Calu3 (cell line): ENCODE measurements around the gene BBS10. TPM values are rescaled to one million over a fixed set of nuclear protein-coding genes. Genes with fewer than 3 reads are reported as not detected.
A peak's percentile ranks its signal among the peaks of the same experiment; 100 is the strongest.
"Not testable (repeated sequence)": the region's sequence is repeated elsewhere in the genome, so short reads cannot be mapped to it uniquely, and the experiment has no call there.

Source experiments
- BruUV-seq: library from RNA; stranded (reverse); fragments of 400-500 nt; replicated peaks from 2 replicates; lab custom pipeline; 2021; lab: Mats Ljungman, UMichigan
- CTCF ChIA-PET: fragments of 300-600 bp; sonication (Branson Sonifier 250); formaldehyde crosslinking; loops from one replicate; lab custom pipeline; 2022; ENCODE audit warnings: antibody characterized with exemption; lab: Charles Lee
- DNase-seq: peaks from one replicate; pipeline ENCODE4 v3.0.0; 2022
- H3K27ac Mint-ChIP-seq: one replicate; pipeline ENCODE4 v1.8.0; 2022; ENCODE audit warnings: mixed read lengths; ENCODE audit not compliant: unreplicated experiment
- H3K27me3 Mint-ChIP-seq: one replicate; pipeline ENCODE4 v1.8.0; 2022; ENCODE audit warnings: mixed read lengths; ENCODE audit not compliant: unreplicated experiment
- H3K36me3 Mint-ChIP-seq: one replicate; pipeline ENCODE4 v1.8.0; 2022; ENCODE audit warnings: mild to moderate bottlenecking, moderate library complexity, mixed read lengths; ENCODE audit not compliant: insufficient read depth, unreplicated experiment
- H3K4me1 Mint-ChIP-seq: one replicate; pipeline ENCODE4 v1.8.0; 2022; ENCODE audit warnings: mild to moderate bottlenecking, low read depth, mixed read lengths; ENCODE audit not compliant: unreplicated experiment
- H3K4me3 Mint-ChIP-seq: one replicate; pipeline ENCODE4 v1.8.0; 2022; ENCODE audit warnings: mild to moderate bottlenecking, low read depth, moderate library complexity, mixed read lengths; ENCODE audit not compliant: unreplicated experiment
- H3K9me3 Mint-ChIP-seq: one replicate; pipeline ENCODE4 v1.8.0; 2022; ENCODE audit warnings: low read depth, mixed read lengths; ENCODE audit not compliant: unreplicated experiment
- intact Hi-C: fragments of 100-400 bp; cut with micrococcal nuclease; formaldehyde crosslinking; loops from one replicate; pipeline ENCODE4 v1.10.0; 2022; ENCODE audit not compliant: unreplicated experiment
- total RNA-seq: library from RNA; stranded (reverse); gene quantifications from 2 replicates; pipeline ENCODE4 v1.2.3, GENCODE V29; 2022
- TF ChIP-seq, protein P1 (sequence below): fragments of 200-600 bp; IDR thresholded peaks from one replicate; pipeline ENCODE4 v1.8.0; 2022; ENCODE audit warnings: antibody characterized with exemption; ENCODE audit not compliant: unreplicated experiment

BBS10 gene
- total RNA-seq, 1 experiment from 2014 or later = 11.7 TPM

DNA sequence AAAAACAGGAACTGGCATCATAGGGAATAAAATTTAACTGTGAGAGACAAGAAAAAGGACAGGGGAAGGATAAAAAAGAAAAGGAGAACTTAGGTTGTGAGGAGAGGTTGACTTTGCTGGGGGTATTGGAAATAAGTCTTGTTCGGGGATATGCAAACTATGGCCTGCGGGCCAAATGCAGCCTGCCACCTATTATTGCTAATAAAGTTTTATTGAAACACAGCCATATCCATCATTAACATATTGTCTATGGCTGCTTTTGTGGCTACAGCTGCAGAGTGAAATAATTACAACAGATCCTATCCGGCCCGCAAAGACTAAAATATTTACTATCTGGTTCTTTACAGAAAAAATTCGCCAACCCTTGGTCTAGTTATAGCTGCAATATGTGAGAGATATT is 18.6 kb downstream of the BBS10 start:
- Mint-ChIP-seq H3K4me1 (peaks cover 24% of the 10 kb centered on the region), H3K9me3 (peaks cover 10% of the 10 kb centered on the region), H3K27ac (peak overlapping the region; percentile 55), H3K36me3 (no peaks in the 10 kb centered on the region), H3K4me3 (no peak overlapping the region), H3K27me3 (no peaks in the 10 kb centered on the region)
- intact Hi-C loops = no loop called here
- TF ChIP-seq, protein P1, sequence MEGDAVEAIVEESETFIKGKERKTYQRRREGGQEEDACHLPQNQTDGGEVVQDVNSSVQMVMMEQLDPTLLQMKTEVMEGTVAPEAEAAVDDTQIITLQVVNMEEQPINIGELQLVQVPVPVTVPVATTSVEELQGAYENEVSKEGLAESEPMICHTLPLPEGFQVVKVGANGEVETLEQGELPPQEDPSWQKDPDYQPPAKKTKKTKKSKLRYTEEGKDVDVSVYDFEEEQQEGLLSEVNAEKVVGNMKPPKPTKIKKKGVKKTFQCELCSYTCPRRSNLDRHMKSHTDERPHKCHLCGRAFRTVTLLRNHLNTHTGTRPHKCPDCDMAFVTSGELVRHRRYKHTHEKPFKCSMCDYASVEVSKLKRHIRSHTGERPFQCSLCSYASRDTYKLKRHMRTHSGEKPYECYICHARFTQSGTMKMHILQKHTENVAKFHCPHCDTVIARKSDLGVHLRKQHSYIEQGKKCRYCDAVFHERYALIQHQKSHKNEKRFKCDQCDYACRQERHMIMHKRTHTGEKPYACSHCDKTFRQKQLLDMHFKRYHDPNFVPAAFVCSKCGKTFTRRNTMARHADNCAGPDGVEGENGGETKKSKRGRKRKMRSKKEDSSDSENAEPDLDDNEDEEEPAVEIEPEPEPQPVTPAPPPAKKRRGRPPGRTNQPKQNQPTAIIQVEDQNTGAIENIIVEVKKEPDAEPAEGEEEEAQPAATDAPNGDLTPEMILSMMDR = no peak
- BruUV-seq = no TSS peak
- CTCF ChIA-PET = no interaction called here
- no peak for DNase-seq

GRCh38 chr12:76329159-76329558 is 19.1 kb downstream of the BBS10 start:
- Mint-ChIP-seq H3K4me3 (no peak overlapping the region), H3K4me1 (peaks cover 24% of the 10 kb centered on the region), H3K36me3 (no peaks in the 10 kb centered on the region), H3K27ac (peak overlapping the region; percentile 55), H3K9me3 (peaks cover 10% of the 10 kb centered on the region), H3K27me3 (no peaks in the 10 kb centered on the region)
- intact Hi-C loops = no loop called here
- no peak for DNase-seq
- TF ChIP-seq, protein P1 = no peak
- BruUV-seq = no TSS peak
- CTCF ChIA-PET = no interaction called here

GRCh38 chr12:76319595-76320319 is 28.5 kb downstream of the BBS10 start:
- peak overlapping the region; percentile 40 for H3K4me3 Mint-ChIP-seq

DNA sequence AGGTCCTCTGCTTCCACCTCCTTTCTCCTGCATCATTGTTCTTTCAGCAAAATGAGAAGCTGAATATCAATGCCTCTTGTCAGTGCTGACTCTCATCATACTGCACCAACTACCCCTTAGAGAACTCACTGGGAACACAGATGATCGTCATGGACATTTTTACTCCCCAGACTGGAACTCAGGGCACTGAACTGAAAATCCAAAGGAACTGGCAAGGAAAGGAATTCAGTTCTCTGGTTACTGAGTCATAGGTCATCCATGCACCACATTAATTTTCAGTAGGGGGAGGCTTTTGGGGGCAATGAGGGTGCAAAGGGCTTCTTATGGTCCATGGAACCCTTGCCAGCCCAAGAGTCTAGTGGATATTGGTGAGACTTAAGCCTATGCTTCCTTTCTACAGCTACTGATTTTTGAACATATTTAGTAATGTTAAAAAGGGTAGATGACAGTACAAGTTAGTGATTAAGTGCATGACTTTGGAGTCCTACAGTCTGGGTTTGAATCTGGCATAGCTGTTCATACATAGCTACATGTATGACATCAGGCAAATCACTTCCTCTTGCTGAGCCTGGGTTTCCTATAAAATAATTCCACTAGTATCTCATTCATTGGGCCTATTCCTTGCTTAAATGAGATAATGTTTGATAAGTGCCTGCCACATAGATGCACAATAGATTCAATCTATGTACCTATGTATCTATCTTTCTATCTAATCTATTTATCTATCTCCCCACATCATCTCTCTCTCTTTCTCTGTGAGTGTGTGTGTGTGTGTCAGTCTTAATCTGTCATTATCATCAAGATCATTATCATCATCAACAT is 29.2 kb downstream of the BBS10 start:
- H3K27me3 Mint-ChIP-seq = no peaks in the 10 kb centered on the region
- peak overlapping the region; percentile 40 for H3K4me3 Mint-ChIP-seq
- no TSS peak for BruUV-seq
- CTCF ChIA-PET = no interaction called here
- DNase-seq = no peak
- TF ChIP-seq, protein P1 = no peak
- H3K9me3 Mint-ChIP-seq = no peaks in the 10 kb centered on the region
- intact Hi-C loops = no loop called here
- no peaks in the 10 kb centered on the region for H3K36me3 Mint-ChIP-seq
- H3K27ac Mint-ChIP-seq = no peak overlapping the region
- H3K4me1 Mint-ChIP-seq = no peaks in the 10 kb centered on the region

More at GRCh38 chr12:76319595-76320319, 28.5 kb downstream of the BBS10 start:
- intact Hi-C loops, H3K27ac Mint-ChIP-seq, CTCF ChIA-PET, H3K9me3 Mint-ChIP-seq, H3K4me1 Mint-ChIP-seq, H3K27me3 Mint-ChIP-seq, DNase-seq, H3K36me3 Mint-ChIP-seq, BruUV-seq: not testable (repeated sequence)
